ENCODE results near the gene PPP1R3F.

GRCh38 chrX:49290215-49290614 lies 20.6 kb downstream of the PPP1R3F start:
- no peak for TF ChIP-seq YY1 (IDR thresholded peaks at IDR 0.05)
- TF ChIP-seq, protein P1, sequence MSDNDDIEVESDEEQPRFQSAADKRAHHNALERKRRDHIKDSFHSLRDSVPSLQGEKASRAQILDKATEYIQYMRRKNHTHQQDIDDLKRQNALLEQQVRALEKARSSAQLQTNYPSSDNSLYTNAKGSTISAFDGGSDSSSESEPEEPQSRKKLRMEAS (IDR thresholded peaks at IDR 0.05), result no peak
- TF ChIP-seq RAD21 (IDR thresholded peaks at IDR 0.05), result no peak
- TF ChIP-seq HNF4A (conservative IDR thresholded peaks at IDR 0.05), result no peak
- TF ChIP-seq ZBTB33 (IDR thresholded peaks at IDR 0.05), result no peak
- TF ChIP-seq, protein P2, sequence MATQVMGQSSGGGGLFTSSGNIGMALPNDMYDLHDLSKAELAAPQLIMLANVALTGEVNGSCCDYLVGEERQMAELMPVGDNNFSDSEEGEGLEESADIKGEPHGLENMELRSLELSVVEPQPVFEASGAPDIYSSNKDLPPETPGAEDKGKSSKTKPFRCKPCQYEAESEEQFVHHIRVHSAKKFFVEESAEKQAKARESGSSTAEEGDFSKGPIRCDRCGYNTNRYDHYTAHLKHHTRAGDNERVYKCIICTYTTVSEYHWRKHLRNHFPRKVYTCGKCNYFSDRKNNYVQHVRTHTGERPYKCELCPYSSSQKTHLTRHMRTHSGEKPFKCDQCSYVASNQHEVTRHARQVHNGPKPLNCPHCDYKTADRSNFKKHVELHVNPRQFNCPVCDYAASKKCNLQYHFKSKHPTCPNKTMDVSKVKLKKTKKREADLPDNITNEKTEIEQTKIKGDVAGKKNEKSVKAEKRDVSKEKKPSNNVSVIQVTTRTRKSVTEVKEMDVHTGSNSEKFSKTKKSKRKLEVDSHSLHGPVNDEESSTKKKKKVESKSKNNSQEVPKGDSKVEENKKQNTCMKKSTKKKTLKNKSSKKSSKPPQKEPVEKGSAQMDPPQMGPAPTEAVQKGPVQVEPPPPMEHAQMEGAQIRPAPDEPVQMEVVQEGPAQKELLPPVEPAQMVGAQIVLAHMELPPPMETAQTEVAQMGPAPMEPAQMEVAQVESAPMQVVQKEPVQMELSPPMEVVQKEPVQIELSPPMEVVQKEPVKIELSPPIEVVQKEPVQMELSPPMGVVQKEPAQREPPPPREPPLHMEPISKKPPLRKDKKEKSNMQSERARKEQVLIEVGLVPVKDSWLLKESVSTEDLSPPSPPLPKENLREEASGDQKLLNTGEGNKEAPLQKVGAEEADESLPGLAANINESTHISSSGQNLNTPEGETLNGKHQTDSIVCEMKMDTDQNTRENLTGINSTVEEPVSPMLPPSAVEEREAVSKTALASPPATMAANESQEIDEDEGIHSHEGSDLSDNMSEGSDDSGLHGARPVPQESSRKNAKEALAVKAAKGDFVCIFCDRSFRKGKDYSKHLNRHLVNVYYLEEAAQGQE (IDR thresholded peaks at IDR 0.05), result no peak
- no peak for TF ChIP-seq CTCF (IDR thresholded peaks at IDR 0.05; ENCODE audit: low read depth, low read length, missing input control)
- no peak for TF ChIP-seq RXRA (IDR thresholded peaks at IDR 0.05)
- TF ChIP-seq HNF4G (IDR thresholded peaks at IDR 0.05), result no peak
- TF ChIP-seq TAF1 (conservative IDR thresholded peaks at IDR 0.05), result no peak
- no peak for TF ChIP-seq ATF3 (IDR thresholded peaks at IDR 0.05)
- TF ChIP-seq SP1 (IDR thresholded peaks at IDR 0.05), result no peak
- TF ChIP-seq EGR1 (IDR thresholded peaks at IDR 0.05; ENCODE audit: low read depth in 2 of 2), result no peak

All from liver (tissue), 3 donors.